22Rv1 (cell line): Measurements from ENCODE around the gene MXD1.
"Not testable (repeated sequence)": the region's sequence is repeated elsewhere in the genome, so short reads cannot be mapped to it uniquely, and the experiment has no call there.

Experiments
- ZFX ChIP-seq: fragments of 450-650 bp; IDR thresholded peaks from 2 replicates; pipeline ENCODE4 v1.6.1; 2017; ENCODE audit warnings: antibody characterized with exemption, borderline replicate concordance
- TF ChIP-seq, protein P1 (sequence below): fragments of 450-650 bp; IDR thresholded peaks from 2 replicates; pipeline ENCODE4 v1.5.1; 2017; ENCODE audit warnings: mild to moderate bottlenecking

DNA sequence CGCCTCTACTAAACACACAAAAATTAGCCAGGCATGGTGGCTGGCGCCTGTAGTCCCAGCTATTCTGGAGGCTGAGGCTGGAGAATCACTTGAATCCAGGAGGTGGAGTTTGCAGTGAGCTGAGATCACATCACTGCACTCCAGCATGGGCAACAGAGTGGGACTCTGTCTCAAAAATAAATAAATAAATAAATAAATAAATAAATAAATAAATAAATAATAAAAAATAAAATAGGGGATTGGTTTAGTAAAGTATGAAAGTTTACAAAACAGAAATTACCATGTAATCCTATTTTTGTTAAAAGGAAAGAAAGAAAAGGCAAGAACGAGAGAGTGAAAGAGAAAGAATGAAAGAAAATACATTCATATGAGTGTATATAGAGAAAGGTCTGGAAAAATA, 35.8 kb downstream of the MXD1 start:
- TF ChIP-seq, protein P1, sequence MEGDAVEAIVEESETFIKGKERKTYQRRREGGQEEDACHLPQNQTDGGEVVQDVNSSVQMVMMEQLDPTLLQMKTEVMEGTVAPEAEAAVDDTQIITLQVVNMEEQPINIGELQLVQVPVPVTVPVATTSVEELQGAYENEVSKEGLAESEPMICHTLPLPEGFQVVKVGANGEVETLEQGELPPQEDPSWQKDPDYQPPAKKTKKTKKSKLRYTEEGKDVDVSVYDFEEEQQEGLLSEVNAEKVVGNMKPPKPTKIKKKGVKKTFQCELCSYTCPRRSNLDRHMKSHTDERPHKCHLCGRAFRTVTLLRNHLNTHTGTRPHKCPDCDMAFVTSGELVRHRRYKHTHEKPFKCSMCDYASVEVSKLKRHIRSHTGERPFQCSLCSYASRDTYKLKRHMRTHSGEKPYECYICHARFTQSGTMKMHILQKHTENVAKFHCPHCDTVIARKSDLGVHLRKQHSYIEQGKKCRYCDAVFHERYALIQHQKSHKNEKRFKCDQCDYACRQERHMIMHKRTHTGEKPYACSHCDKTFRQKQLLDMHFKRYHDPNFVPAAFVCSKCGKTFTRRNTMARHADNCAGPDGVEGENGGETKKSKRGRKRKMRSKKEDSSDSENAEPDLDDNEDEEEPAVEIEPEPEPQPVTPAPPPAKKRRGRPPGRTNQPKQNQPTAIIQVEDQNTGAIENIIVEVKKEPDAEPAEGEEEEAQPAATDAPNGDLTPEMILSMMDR: not testable (repeated sequence)
- not testable (repeated sequence) for TF ChIP-seq ZFX
